OCI-LY7 (cell line): Measurements from ENCODE around the gene SORCS1.

Experiments
- CTCF ChIP-seq: fragments of 200-600 bp; sonication (generic); conservative IDR thresholded peaks from 2 replicates; pipeline ENCODE4 v1.5.1; 2014; ENCODE audit warnings: mild to moderate bottlenecking, antibody characterized with exemption, low read length, moderate library complexity, mixed read lengths
- EZH2phosphoT487 ChIP-seq: fragments of 200-600 bp; sonication (generic); IDR thresholded peaks from 2 replicates; pipeline ENCODE4 v1.6.1; 2018; ENCODE audit warnings: low read depth, borderline replicate concordance, mild to moderate bottlenecking, mixed run types, antibody characterized with exemption, low read length, moderate library complexity, mixed read lengths

GRCh38 chr10:106793617-106794016 is 370.9 kb downstream of the SORCS1 start:
- TF ChIP-seq CTCF (no peak), EZH2phosphoT487 (no peak)
